ENCODE data around the gene TTC21A. TPM values are rescaled to one million over a fixed set of nuclear protein-coding genes. Genes with fewer than 3 reads are reported as not detected.

TTC21A gene
- polyA plus RNA-seq, 3 donors = 8.4 to 20.2 (median 9.3) TPM

GRCh38 chr3:39094851-39095677, 12.4 kb upstream of the TTC21A start:
- no peak for DNase-seq (ENCODE audit: extremely low read depth in 1 of 11, low read depth in 9 of 11, low spot score in 4 of 11)

- no peak for DNase-seq (ENCODE audit: extremely low read depth in 1 of 11, low read depth in 9 of 11, low spot score in 4 of 11)
These were observed 11.7 kb upstream of the TTC21A start for GRCh38 chr3:39095778-39096177.

GRCh38 chr3:39096775-39097174, 10.7 kb upstream of the TTC21A start:
- no peak for DNase-seq (ENCODE audit: extremely low read depth in 1 of 11, low read depth in 9 of 11, low spot score in 4 of 11)

DNA sequence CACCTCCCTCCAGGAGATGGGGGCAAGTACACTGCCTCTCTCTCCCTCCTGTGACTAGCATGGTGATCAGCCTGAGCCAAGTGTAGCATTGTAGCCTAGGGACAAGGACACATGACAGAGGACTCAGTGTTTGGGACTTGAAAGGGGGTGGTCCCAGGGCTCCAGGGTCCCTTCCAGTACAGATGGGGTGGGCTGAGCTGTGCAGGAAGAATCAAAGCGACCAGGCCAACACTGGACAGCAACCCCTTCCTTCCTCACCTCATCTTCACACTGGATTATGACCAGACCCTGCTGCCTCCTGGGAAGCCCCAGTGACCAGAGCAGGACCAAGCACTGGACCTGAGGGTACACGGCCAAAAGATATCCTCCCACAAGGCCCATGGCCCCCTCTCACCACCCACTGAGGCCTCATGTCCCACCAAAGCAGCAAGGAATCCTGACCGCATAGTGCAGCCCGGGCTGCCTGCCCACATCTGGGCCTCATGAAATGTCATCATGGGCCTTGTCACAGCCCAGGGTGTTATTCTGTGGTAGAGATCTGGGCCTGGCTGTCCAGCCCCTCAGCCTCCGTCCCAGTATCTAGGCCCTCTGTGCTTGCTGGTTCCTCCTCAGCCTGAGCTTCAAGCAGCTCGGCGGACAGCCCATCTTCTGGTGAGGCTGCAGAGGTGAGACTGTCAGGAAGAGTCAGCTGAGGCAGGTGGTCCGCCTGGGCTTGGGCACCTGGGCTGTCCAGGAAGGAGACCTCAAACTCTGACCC, 9.6 kb upstream of the TTC21A start:
- DNase-seq (ENCODE audit: extremely low read depth in 1 of 11, low read depth in 9 of 11, low spot score in 4 of 11) = no peak

- DNase-seq (ENCODE audit: extremely low read depth in 1 of 11, low read depth in 9 of 11, low spot score in 4 of 11) = no peak
These were observed 8.9 kb upstream of the TTC21A start for GRCh38 chr3:39098473-39099000.

DNA sequence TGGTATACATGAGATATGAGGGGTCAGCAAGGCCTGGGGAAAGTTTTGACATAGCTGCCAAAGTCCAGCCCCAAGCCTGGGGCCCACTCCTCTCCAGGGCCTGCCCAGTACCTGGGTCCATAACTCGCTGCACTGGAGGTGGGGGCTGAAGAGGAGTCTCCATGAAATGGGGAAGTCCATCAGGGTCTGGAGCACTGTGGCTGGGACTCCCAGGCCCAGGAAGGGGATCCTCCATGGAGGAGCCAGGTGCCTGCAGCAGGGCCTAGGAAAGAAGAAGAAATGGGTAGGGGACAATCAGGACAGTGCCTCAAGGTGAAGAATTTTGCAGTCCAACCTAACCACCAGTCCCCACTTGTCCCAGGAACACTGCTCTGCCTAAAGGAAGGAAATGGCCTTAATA, 8.2 kb upstream of the TTC21A start:
- no peak for DNase-seq (ENCODE audit: extremely low read depth in 1 of 11, low read depth in 9 of 11, low spot score in 4 of 11)

DNA sequence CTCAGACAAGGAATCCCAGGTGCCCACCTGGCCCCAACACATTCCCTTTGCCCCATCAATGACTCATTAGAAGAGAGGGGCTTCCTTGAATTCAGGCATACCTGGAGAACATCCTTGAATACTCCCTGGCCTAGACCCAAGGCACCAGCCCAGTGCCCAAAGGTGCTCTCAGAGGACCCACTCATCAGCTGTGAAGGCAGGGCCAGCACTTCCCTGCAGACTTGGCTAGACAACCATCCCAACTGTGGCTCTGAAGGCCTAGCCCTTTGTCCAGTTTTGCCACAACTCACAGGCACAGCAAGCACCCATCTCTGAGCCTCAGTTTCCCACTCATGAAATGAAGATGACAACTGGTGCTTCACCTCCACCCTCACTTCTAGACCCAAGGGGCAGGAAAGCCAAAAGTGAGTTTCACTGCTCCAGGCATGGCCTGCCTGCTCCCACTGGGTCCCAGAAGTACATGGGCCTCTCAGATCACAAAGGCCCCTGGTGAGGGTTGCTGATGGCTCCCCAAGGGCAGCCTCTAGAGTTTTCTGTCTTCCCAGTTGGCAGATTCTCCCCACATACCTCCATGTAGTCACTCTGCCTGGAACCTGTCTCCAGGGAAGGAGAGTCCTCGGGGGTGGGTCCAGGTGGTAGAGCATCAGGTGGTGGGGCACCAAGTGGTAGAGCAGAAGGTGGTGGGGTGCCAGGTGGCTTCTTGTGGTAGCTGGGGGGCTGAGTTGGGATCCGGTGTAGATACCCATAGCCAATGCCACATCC, 7.6 kb upstream of the TTC21A start:
- DNase-seq (ENCODE audit: extremely low read depth in 1 of 11, low read depth in 9 of 11, low spot score in 4 of 11) = no peak

DNA sequence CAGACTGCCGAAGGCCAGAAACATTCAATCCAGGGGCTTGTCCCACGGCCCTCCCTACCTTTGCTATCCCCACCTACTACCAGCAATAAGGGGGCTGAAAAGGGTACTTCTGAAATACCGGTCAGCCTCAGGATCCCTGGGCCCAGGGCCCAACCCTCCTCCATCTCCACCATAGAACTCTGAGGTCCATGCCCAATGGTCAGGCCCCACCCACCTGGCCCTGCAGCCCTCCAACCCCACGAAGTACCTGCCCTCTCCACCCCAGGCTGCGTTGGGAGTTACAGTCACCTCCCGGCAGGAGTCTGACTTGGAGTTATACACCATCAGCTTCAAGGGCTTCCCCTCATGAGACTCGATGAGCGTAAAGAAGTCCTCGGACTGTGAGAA, 7.0 kb upstream of the TTC21A start:
- DNase-seq (ENCODE audit: extremely low read depth in 1 of 11, low read depth in 9 of 11, low spot score in 4 of 11) = no peak

GRCh38 chr3:39101022-39101689, 6.3 kb upstream of the TTC21A start:
- DNase-seq (ENCODE audit: extremely low read depth in 1 of 11, low read depth in 9 of 11, low spot score in 4 of 11) = no peak

DNA sequence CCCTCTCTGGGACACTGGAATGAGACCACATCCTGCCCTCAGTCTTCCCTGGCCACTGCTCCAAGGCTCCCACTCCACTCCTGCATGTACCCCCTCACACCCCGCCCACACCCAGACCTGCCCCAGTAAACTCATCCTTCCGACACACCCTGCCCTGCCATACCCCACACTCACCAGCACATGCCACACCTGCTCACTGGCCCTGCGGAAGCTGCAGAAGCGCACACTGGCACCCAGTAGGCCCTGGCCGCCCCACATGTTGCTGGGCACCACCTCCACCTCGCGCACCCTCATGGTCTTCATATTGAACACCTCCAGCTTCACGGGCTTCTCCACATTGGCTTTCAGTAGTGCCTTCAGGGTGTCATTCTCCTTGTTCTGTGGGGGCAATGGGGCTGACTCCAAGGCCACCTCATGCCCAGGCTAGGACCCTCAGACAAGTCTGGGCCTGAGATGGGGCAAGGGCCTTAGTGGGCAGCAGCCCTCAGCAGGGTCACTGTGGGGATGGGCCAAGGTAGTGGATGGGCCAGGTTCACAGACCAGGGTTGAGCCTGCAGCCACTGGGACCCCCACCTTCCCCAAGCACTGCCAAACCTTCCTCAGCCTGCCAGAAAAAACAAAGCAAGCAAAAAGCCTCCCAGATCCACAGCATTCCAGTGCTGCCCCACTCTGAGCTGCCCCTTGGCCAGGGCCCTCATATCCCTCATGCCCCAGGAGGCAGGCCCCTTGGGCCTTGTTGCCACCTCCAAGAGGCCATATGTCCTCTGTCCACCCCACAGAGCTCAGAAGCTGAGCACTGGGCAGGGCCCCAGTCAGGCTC, 4.8 kb upstream of the TTC21A start:
- DNase-seq (ENCODE audit: extremely low read depth in 1 of 11, low read depth in 9 of 11, low spot score in 4 of 11) = no peak

DNA sequence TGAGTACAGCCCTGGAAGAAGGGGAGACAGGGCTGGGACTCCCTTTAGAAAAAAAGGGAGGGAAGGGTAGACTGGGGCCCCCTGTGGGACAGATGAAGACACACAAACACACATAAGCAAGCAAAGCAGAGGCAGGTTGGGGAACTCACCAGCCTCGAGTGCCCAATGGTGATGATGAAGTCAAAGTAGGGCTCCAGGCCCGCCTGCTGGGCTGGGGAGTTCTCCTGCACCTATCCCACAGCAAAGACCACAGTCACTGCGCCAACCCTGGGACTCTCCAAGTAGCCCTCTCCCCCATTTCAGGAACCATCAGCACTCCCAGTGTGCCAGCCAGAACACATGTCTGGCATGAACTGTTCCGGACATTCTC, 4.2 kb upstream of the TTC21A start:
- DNase-seq (ENCODE audit: extremely low read depth in 1 of 11, low read depth in 9 of 11, low spot score in 4 of 11) = no peak

GRCh38 chr3:39103791-39104552, 3.5 kb upstream of the TTC21A start:
- no peak for DNase-seq (ENCODE audit: extremely low read depth in 1 of 11, low read depth in 9 of 11, low spot score in 4 of 11)

- DNase-seq (ENCODE audit: extremely low read depth in 1 of 11, low read depth in 9 of 11, low spot score in 4 of 11) = no peak
These were observed 2.4 kb upstream of the TTC21A start for GRCh38 chr3:39104961-39105686.

DNA sequence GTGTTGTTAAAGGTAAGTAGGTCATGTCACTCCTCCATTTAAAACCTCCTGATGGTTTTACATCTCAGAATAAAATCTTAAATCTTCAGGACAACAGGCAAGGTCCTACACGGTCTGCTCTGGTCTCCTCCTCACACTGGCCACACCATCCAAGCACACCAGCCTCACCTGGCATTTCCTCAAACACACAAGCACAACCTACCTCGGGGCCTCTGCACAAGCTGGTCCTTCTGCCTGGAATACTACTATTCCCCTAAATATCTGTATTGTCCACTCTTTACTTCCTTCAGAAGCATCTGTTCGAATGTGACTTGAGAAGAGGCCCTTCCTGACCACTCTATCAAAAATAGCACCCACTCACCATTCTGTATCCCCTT, 1.8 kb upstream of the TTC21A start:
- DNase-seq (ENCODE audit: extremely low read depth in 1 of 11, low read depth in 9 of 11, low spot score in 4 of 11) = no peak

DNA sequence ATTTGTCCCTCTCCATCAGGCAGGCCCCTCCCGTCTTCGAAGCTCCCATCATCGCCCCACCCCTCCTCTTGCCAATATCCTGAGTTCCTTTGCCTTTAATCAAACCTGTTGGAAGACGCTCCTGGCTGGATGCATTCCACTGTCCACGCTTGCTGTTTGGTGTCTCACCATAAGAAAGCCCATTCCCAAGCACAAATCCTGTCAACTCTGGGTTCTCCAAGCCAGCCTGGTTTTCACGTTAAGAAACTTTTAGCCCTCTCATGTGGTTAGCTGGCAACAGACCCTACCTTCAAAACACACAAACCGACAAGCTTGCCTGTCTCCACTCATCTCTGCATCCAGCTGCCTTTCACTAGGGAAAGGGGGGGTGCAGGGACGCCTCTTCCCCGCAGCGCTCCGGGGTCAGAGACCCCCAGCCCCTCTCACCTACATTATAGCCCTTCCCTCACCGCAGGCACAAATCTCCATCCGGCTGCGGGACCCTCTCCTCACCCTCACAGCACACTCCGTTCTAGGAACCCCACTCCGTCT, 1.1 kb upstream of the TTC21A start:
- DNase-seq (ENCODE audit: extremely low read depth in 1 of 11, low read depth in 9 of 11, low spot score in 4 of 11) = peak in 1 of 11 donors; percentile 16

DNA sequence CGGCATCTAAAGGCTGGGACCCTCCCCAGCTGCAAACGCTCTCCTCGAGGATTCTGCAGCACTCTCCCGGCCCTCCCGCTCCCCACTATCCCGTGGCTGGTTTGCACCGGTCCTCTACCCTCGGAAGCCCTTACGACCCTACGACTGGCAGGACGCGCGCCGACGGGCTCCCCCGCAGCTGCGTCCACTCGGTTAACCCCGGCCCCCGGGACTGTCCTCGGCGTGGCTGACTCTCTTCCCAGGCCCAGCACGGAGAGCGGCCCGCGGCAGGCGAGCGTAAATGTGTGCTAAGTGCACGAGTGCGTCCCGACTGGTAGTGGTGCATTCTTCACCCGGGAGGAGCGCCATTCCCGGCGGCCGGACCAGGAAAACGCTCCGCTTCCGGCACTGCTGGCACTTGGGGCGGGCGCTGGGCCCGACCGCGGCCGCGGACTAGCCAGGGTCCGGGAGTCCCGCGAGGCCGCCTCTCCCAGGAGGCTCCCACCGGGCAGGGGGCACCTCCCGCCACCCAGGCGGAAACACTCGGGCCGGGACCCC, 561 bp upstream of the TTC21A start:
- DNase-seq (ENCODE audit: extremely low read depth in 1 of 11, low read depth in 9 of 11, low spot score in 4 of 11) = peak in 6 of 11 donors; percentile 32 to 51 (median 38)
